ENCODE measurements around the gene SEPTIN10. TPM values are rescaled to one million over a fixed set of nuclear protein-coding genes. Genes with fewer than 3 reads are reported as not detected.
"Not testable (repeated sequence)": the region's sequence is repeated elsewhere in the genome, so short reads cannot be mapped to it uniquely, and the experiment has no call there.

The SEPTIN10 gene
- polyA plus RNA-seq, 1 donor from 2014 or later = 7.4 TPM

DNA sequence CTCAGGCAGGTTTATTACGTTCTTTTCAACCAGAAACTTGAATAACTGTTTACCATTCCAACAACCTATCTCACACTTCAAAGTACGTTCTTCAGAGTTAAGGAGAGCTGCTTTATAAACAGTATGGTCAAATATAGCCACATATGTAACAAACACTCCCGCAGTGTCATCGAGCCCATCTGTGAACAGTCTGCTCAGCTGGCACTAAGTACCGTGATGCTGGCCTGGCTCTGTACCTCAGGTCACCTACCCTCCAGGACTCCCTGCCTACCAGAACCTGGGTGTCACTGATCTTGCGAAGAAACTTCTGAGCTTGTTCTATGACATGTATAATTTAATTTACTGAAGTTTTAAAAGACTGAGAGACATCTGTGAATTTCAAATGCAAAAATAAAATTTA, 71.4 kb downstream of the SEPTIN10 start:
- H2AFZ ChIP-seq (ENCODE audit: low read depth, low read length) = no peak overlapping the region
- H3K9ac ChIP-seq (ENCODE audit: low read length) = no peak overlapping the region
- TF ChIP-seq EP300 (conservative IDR thresholded peaks at IDR 0.05; ENCODE audit: poor library complexity, severe bottlenecking) = no peak
- H3K27ac ChIP-seq (ENCODE audit: low read length) = no peak overlapping the region
- H3K79me2 ChIP-seq (replicated peaks; ENCODE audit: insufficient read depth, low read length) = no peaks in the 10 kb centered on the region
- no peaks in the 10 kb centered on the region for H4K20me1 ChIP-seq (ENCODE audit: insufficient read depth)
- no peaks in the 10 kb centered on the region for H3K27me3 ChIP-seq (ENCODE audit: insufficient read depth, low read depth, low read length)
- H3K9me3 ChIP-seq (ENCODE audit: low read length) = no peaks in the 10 kb centered on the region
- no peaks in the 10 kb centered on the region for H3K9me2 ChIP-seq (ENCODE audit: insufficient read depth, low read length)
- H3K4me2 ChIP-seq (ENCODE audit: low read length) = no peak overlapping the region
- no peaks in the 10 kb centered on the region for H3K36me3 ChIP-seq (ENCODE audit: insufficient read depth, low read length)
- no peak overlapping the region for H3K4me3 ChIP-seq (ENCODE audit: low read length)
- H3F3A ChIP-seq (ENCODE audit: insufficient read depth, low read length, poor library complexity, severe bottlenecking) = no peaks in the 10 kb centered on the region

DNA sequence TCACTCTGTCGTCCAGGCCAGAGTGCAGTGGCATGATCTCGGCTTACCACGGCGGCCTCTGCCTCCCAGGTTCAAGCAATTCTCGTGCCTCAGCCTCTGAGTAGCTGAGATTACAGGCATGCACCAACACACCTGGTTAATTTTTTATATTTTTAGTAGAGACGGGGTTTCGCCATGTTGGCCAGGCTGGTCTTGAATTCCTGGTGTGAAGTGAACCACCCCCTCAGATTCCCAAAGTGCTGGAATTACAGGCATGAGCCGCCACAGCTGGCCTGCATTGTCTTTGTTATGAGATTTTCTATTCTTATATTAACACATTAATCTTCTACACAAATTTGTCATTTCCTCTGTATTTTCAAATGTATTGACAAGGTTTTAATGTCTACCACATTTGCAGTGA, 75.2 kb downstream of the SEPTIN10 start:
- Histone ChIP-seq H3K4me3 (ENCODE audit: low read length) (no peak overlapping the region), H3K9me2 (ENCODE audit: insufficient read depth, low read length) (no peaks in the 10 kb centered on the region), H3K4me2 (ENCODE audit: low read length) (no peak overlapping the region), H2AFZ (ENCODE audit: low read depth, low read length) (no peak overlapping the region), H3K27ac (ENCODE audit: low read length) (no peak overlapping the region), H3K9me3 (ENCODE audit: low read length) (no peaks in the 10 kb centered on the region), H3K27me3 (ENCODE audit: insufficient read depth, low read depth, low read length) (no peaks in the 10 kb centered on the region), H3K36me3 (ENCODE audit: insufficient read depth, low read length) (no peaks in the 10 kb centered on the region), H3K79me2 (replicated peaks; ENCODE audit: insufficient read depth, low read length) (no peaks in the 10 kb centered on the region), H4K20me1 (ENCODE audit: insufficient read depth) (no peaks in the 10 kb centered on the region), H3F3A (ENCODE audit: insufficient read depth, low read length, poor library complexity, severe bottlenecking) (no peaks in the 10 kb centered on the region), H3K9ac (ENCODE audit: low read length) (no peak overlapping the region)
- no peak for TF ChIP-seq POLR2AphosphoS5 (IDR thresholded peaks at IDR 0.05)
- TF ChIP-seq, protein P1, sequence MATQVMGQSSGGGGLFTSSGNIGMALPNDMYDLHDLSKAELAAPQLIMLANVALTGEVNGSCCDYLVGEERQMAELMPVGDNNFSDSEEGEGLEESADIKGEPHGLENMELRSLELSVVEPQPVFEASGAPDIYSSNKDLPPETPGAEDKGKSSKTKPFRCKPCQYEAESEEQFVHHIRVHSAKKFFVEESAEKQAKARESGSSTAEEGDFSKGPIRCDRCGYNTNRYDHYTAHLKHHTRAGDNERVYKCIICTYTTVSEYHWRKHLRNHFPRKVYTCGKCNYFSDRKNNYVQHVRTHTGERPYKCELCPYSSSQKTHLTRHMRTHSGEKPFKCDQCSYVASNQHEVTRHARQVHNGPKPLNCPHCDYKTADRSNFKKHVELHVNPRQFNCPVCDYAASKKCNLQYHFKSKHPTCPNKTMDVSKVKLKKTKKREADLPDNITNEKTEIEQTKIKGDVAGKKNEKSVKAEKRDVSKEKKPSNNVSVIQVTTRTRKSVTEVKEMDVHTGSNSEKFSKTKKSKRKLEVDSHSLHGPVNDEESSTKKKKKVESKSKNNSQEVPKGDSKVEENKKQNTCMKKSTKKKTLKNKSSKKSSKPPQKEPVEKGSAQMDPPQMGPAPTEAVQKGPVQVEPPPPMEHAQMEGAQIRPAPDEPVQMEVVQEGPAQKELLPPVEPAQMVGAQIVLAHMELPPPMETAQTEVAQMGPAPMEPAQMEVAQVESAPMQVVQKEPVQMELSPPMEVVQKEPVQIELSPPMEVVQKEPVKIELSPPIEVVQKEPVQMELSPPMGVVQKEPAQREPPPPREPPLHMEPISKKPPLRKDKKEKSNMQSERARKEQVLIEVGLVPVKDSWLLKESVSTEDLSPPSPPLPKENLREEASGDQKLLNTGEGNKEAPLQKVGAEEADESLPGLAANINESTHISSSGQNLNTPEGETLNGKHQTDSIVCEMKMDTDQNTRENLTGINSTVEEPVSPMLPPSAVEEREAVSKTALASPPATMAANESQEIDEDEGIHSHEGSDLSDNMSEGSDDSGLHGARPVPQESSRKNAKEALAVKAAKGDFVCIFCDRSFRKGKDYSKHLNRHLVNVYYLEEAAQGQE (IDR thresholded peaks at IDR 0.05; ENCODE audit: borderline replicate concordance) = no peak

DNA sequence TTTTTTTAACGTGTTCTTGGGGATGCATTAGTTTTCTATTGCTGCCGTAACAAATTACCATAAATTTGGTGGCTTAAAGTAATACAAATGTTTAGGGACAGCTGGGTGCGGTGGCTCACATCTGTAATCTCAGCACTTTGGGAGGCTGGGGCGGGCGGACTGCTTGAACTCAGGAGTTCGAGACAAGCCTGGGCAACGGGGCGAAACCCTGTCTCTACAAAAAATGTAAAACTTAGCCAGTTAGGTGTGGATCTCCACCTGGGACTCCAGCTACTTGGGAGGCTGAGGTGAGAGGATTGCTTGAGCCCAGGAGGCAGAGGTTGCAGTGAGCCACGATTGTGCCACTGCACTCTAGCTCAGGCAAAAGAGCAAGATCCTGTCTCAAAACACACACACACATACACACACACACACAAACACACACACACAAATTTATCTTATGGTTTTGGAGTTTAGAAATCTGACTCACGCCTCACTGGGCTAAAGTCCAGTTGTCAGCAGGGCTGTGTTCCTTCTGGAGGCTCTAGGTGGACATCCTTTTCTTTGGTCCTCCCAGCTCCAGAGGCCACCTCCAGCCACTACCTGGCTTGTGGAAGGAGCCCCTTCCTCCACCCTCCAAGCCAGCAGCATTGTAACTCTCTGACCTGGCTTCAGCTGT, 76.1 kb downstream of the SEPTIN10 start:
- Histone ChIP-seq H3K4me3 (ENCODE audit: low read length) (no peak overlapping the region), H3K9me2 (ENCODE audit: insufficient read depth, low read length) (no peaks in the 10 kb centered on the region), H4K20me1 (ENCODE audit: insufficient read depth) (no peaks in the 10 kb centered on the region), H3K27ac (ENCODE audit: low read length) (no peak overlapping the region), H2AFZ (ENCODE audit: low read depth, low read length) (no peak overlapping the region), H3K4me2 (ENCODE audit: low read length) (no peak overlapping the region), H3K9me3 (ENCODE audit: low read length) (no peaks in the 10 kb centered on the region), H3F3A (ENCODE audit: insufficient read depth, low read length, poor library complexity, severe bottlenecking) (no peaks in the 10 kb centered on the region), H3K79me2 (replicated peaks; ENCODE audit: insufficient read depth, low read length) (no peaks in the 10 kb centered on the region), H3K9ac (ENCODE audit: low read length) (no peak overlapping the region), H3K36me3 (ENCODE audit: insufficient read depth, low read length) (no peaks in the 10 kb centered on the region), H3K27me3 (ENCODE audit: insufficient read depth, low read depth, low read length) (no peaks in the 10 kb centered on the region)
- TF ChIP-seq, protein P1 (IDR thresholded peaks at IDR 0.05; ENCODE audit: borderline replicate concordance) = no peak
- TF ChIP-seq EP300 (conservative IDR thresholded peaks at IDR 0.05; ENCODE audit: poor library complexity, severe bottlenecking) (no peak), MXI1 (conservative IDR thresholded peaks at IDR 0.05; ENCODE audit: poor library complexity, severe bottlenecking) (no peak), POLR2AphosphoS5 (IDR thresholded peaks at IDR 0.05) (no peak), SMC3 (conservative IDR thresholded peaks at IDR 0.05; ENCODE audit: poor library complexity) (no peak), RAD21 (conservative IDR thresholded peaks at IDR 0.05) (no peak), EZH2 (IDR thresholded peaks at IDR 0.05; ENCODE audit: borderline replicate concordance, insufficient read depth, low read length, poor library complexity, severe bottlenecking) (no peak), TAF1 (IDR thresholded peaks at IDR 0.05; ENCODE audit: low read depth) (no peak)
- TF ChIP-seq, protein P2, sequence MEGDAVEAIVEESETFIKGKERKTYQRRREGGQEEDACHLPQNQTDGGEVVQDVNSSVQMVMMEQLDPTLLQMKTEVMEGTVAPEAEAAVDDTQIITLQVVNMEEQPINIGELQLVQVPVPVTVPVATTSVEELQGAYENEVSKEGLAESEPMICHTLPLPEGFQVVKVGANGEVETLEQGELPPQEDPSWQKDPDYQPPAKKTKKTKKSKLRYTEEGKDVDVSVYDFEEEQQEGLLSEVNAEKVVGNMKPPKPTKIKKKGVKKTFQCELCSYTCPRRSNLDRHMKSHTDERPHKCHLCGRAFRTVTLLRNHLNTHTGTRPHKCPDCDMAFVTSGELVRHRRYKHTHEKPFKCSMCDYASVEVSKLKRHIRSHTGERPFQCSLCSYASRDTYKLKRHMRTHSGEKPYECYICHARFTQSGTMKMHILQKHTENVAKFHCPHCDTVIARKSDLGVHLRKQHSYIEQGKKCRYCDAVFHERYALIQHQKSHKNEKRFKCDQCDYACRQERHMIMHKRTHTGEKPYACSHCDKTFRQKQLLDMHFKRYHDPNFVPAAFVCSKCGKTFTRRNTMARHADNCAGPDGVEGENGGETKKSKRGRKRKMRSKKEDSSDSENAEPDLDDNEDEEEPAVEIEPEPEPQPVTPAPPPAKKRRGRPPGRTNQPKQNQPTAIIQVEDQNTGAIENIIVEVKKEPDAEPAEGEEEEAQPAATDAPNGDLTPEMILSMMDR (IDR thresholded peaks at IDR 0.05; ENCODE audit: poor library complexity, severe bottlenecking) = no peak

DNA sequence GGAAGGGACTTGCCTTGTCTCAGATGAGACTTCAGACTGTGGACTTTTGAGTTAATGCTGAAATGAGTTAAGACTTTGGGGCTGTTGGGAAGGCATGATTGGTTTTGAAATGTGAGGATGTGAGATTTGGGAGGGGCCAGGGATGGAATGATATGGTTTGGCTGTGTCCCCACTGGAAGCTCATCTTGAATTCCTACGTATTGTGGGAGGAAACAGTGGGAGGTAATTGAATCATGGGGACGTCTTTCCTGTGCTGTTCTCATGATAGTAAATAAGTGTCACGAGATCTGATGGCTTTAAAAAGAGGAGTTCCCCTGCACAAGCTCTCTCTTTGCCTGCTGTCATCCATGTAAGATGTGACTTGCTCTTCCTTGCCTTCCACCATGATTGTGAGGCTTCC, 77.2 kb downstream of the SEPTIN10 start:
- H3K9me3 ChIP-seq (ENCODE audit: low read length); H3K9me2 ChIP-seq (ENCODE audit: insufficient read depth, low read length); H3K27me3 ChIP-seq (ENCODE audit: insufficient read depth, low read depth, low read length); H3K9ac ChIP-seq (ENCODE audit: low read length); H4K20me1 ChIP-seq (ENCODE audit: insufficient read depth); H3K4me3 ChIP-seq (ENCODE audit: low read length); H3F3A ChIP-seq (ENCODE audit: insufficient read depth, low read length, poor library complexity, severe bottlenecking); H3K36me3 ChIP-seq (ENCODE audit: insufficient read depth, low read length); H3K4me2 ChIP-seq (ENCODE audit: low read length); H2AFZ ChIP-seq (ENCODE audit: low read depth, low read length); H3K27ac ChIP-seq (ENCODE audit: low read length); H3K79me2 ChIP-seq (replicated peaks; ENCODE audit: insufficient read depth, low read length): not testable (repeated sequence)
